ENCODE data around the gene ERP27.

ERP27 gene

GRCh38 chr12:14960548-14961465, 22.5 kb upstream of the ERP27 start:
- no peak for TF ChIP-seq CTCF (conservative IDR thresholded peaks at IDR 0.05)
- TF ChIP-seq ZFX (IDR thresholded peaks at IDR 0.05), result no peak
- H3K27ac ChIP-seq, result no peak overlapping the region

GRCh38 chr12:14959916-14960496, 21.7 kb upstream of the ERP27 start:
- H3K27ac ChIP-seq, result no peak overlapping the region
- TF ChIP-seq CTCF (conservative IDR thresholded peaks at IDR 0.05) (no peak), ZFX (IDR thresholded peaks at IDR 0.05) (no peak)

GRCh38 chr12:14959463-14959862, 21.1 kb upstream of the ERP27 start:
- H3K27ac ChIP-seq, result no peak overlapping the region

GRCh38 chr12:14959126-14959440, 20.7 kb upstream of the ERP27 start:
- no peak overlapping the region for H3K27ac ChIP-seq
- TF ChIP-seq CTCF (conservative IDR thresholded peaks at IDR 0.05), result no peak

More at GRCh38 chr12:14959463-14959862, 21.1 kb upstream of the ERP27 start:
- TF ChIP-seq CTCF (conservative IDR thresholded peaks at IDR 0.05), result no peak
- no peak for TF ChIP-seq ZFX (IDR thresholded peaks at IDR 0.05)

- no peak overlapping the region for H3K27ac ChIP-seq
- TF ChIP-seq ZFX (IDR thresholded peaks at IDR 0.05) (no peak), CTCF (conservative IDR thresholded peaks at IDR 0.05) (no peak)
These were observed 20.2 kb upstream of the ERP27 start for GRCh38 chr12:14958361-14959125.

GRCh38 chr12:14957551-14958168, 19.3 kb upstream of the ERP27 start:
- H3K27ac ChIP-seq, result no peak overlapping the region
- no peak for TF ChIP-seq ZFX (IDR thresholded peaks at IDR 0.05)
- TF ChIP-seq CTCF (conservative IDR thresholded peaks at IDR 0.05), result no peak
